Fibroblast of pulmonary artery (primary cell): Measurements from ENCODE around the gene EPC2.

ENCODE experiments used
- DNase-seq: peaks from one replicate; pipeline ENCODE4 v3.0.0-alpha.2; 2010; ENCODE audit warnings: low read depth
- H3K4me3 ChIP-seq: replicated peaks from 2 replicates; pipeline ENCODE4 v1.5.1; 2011; ENCODE audit warnings: low read depth, mild to moderate bottlenecking, control low read depth, low read length, moderate library complexity
- TF ChIP-seq, protein P1 (sequence below): IDR thresholded peaks from 2 replicates; pipeline ENCODE4 v1.5.1; 2011; ENCODE audit warnings: mild to moderate bottlenecking, control low read depth, low read length, inconsistent platforms; ENCODE audit errors: missing control alignments

The EPC2 gene

DNA sequence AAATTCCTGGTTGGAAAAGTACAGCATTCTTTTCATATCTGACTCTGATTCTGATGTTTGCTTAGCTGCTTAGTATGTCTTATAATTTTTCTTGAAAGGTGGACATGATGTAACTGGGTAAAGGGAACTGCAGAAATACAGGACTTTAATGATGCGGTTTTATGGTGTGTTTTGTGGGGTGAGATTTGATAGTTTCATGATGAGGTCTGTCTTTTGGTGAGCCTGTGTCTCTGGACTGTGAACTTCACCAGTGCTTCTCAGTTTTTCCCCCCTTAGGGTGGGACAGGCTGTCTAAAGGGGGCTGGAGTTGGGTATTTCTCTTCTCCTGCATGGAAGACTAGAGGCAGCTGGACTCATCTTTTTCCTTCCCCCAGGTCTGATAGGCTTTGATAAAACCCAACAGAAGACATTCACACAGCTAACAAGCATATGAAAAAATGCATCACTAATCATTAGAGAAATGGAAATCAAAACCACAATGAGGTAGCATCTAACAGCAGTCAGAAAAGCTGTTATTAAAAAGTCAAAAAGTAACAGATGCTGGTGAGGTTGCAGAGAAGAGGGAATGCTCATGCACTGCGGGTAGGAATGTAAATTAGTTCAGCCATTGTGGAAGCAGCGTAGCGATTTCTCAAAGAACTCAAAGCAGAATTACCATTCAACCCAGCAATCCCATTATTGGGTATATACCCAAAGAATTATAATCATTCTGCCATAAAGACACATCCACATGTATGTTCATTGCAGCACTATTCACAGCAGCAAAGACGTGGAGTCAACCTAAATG lies 77.6 kb downstream of the EPC2 start:
- H3K4me3 ChIP-seq = no peak overlapping the region
- TF ChIP-seq, protein P1, sequence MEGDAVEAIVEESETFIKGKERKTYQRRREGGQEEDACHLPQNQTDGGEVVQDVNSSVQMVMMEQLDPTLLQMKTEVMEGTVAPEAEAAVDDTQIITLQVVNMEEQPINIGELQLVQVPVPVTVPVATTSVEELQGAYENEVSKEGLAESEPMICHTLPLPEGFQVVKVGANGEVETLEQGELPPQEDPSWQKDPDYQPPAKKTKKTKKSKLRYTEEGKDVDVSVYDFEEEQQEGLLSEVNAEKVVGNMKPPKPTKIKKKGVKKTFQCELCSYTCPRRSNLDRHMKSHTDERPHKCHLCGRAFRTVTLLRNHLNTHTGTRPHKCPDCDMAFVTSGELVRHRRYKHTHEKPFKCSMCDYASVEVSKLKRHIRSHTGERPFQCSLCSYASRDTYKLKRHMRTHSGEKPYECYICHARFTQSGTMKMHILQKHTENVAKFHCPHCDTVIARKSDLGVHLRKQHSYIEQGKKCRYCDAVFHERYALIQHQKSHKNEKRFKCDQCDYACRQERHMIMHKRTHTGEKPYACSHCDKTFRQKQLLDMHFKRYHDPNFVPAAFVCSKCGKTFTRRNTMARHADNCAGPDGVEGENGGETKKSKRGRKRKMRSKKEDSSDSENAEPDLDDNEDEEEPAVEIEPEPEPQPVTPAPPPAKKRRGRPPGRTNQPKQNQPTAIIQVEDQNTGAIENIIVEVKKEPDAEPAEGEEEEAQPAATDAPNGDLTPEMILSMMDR = no peak
- peak; percentile 28 for DNase-seq

DNA sequence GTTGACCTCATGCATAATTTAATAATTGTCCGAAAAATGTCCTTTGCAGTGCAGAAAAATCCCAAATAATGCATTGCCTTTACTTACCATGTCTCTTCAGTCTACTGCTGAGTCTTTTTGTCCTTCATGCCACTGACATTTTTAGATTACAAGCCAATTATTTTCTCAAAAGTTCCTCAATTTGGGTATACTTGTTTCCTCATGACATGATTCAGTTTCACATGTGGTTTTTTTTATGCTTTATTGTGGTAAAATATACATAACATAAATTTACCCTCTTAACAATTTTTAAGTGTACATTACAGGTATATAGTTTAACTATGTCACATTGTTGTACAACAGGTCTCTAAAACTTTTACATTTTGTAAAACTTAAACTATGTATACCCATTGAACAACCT lies 81.0 kb downstream of the EPC2 start:
- DNase-seq = no peak

DNA sequence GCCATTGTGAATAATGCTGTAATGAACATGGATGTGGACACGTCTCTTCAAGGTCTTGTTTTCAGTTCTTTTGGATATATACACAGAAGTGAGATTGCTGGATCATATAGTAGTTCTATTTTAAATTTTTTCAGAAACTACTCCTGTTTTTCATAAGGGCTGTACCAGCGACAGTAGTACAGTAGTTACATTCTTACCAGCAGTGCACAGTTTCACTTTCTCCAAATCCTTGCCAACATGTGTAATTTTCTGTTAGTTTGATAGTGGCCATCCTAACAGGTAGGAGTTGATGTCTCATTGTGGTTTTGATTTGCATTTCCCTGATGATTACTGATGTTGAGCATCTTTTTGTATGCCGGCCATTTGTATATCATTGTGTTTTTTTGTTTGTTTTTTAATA lies 81.7 kb downstream of the EPC2 start:
- no peak overlapping the region for H3K4me3 ChIP-seq
- TF ChIP-seq, protein P1 = no peak
- no peak for DNase-seq

More for the DNA sequence above, 81.0 kb downstream of the EPC2 start:
- H3K4me3 ChIP-seq = no peak overlapping the region
- TF ChIP-seq, protein P1 = no peak

- peak; percentile 27 for DNase-seq
These were observed 85.5 kb downstream of the EPC2 start for GRCh38 chr2:148730085-148730484.

GRCh38 chr2:148737742-148738141 lies 93.2 kb downstream of the EPC2 start:
- no peak for DNase-seq
- TF ChIP-seq, protein P1 = no peak
- H3K4me3 ChIP-seq = no peak overlapping the region

More at GRCh38 chr2:148730085-148730484, 85.5 kb downstream of the EPC2 start:
- TF ChIP-seq, protein P1 = no peak
- no peak overlapping the region for H3K4me3 ChIP-seq

GRCh38 chr2:148739454-148740105 lies 95.0 kb downstream of the EPC2 start:
- TF ChIP-seq, protein P1 = no peak
- no peak for DNase-seq
- no peak overlapping the region for H3K4me3 ChIP-seq

GRCh38 chr2:148742373-148742772 lies 97.8 kb downstream of the EPC2 start:
- TF ChIP-seq, protein P1 = no peak
- no peak for DNase-seq
- no peak overlapping the region for H3K4me3 ChIP-seq
